Measurements from ENCODE around the gene GOLGA6D.
"Not testable (repeated sequence)": the region's sequence is repeated elsewhere in the genome, so short reads cannot be mapped to it uniquely, and the experiment has no call there.

The GOLGA6D gene

GRCh38 chr15:75298541-75299310, 16.1 kb downstream of the GOLGA6D start:
- WGBS (ENCODE audit: extremely low coverage, insufficient coverage, low lambda C conversion rate), result no CpG with 5 or more reads among the region's 13 CpGs

GRCh38 chr15:75299311-75299688, 16.7 kb downstream of the GOLGA6D start:
- WGBS (ENCODE audit: extremely low coverage, insufficient coverage, low lambda C conversion rate), result no CpG with 5 or more reads among the region's 6 CpGs
- not testable (repeated sequence) for H3K27ac ChIP-seq (ENCODE audit: low read depth, low read length)

More at GRCh38 chr15:75298541-75299310, 16.1 kb downstream of the GOLGA6D start:
- H3K9ac ChIP-seq (ENCODE audit: low read length); H2BK5ac ChIP-seq (ENCODE audit: low read length); H3K23ac ChIP-seq (ENCODE audit: low read length); H2AK5ac ChIP-seq (ENCODE audit: low read length); H3K79me1 ChIP-seq (ENCODE audit: low read length); H3K36me3 ChIP-seq (ENCODE audit: control insufficient read depth, insufficient read depth, low read length); DNase-seq; H3K79me2 ChIP-seq (ENCODE audit: control insufficient read depth, insufficient read depth, low read length); H3K27ac ChIP-seq (ENCODE audit: low read depth, low read length); H3K4ac ChIP-seq (ENCODE audit: low read depth, low read length); H2BK120ac ChIP-seq (ENCODE audit: low read depth, low read length); H4K5ac ChIP-seq (ENCODE audit: low read length); H3K4me3 ChIP-seq (ENCODE audit: low read length); H3K4me2 ChIP-seq (ENCODE audit: low read length); H4K8ac ChIP-seq (ENCODE audit: low read depth, low read length); H3K27me3 ChIP-seq (ENCODE audit: insufficient read depth, low read length, poor library complexity); H3K56ac ChIP-seq (ENCODE audit: low read length); H3K18ac ChIP-seq (ENCODE audit: low read length); H2BK15ac ChIP-seq (replicated peaks; ENCODE audit: low read depth); H3K4me1 ChIP-seq (ENCODE audit: control insufficient read depth, low read depth, low read length): not testable (repeated sequence)

GRCh38 chr15:75300026-75300425, 17.4 kb downstream of the GOLGA6D start:
- H3K56ac ChIP-seq (ENCODE audit: low read length); H3K23ac ChIP-seq (ENCODE audit: low read length); DNase-seq; H3K79me1 ChIP-seq (ENCODE audit: low read length); H4K8ac ChIP-seq (ENCODE audit: low read depth, low read length); H3K27me3 ChIP-seq (ENCODE audit: insufficient read depth, low read length, poor library complexity); H4K5ac ChIP-seq (ENCODE audit: low read length); H3K4ac ChIP-seq (ENCODE audit: low read depth, low read length); H3K27ac ChIP-seq (ENCODE audit: low read depth, low read length); H3K4me1 ChIP-seq (ENCODE audit: control insufficient read depth, low read depth, low read length); H3K36me3 ChIP-seq (ENCODE audit: control insufficient read depth, insufficient read depth, low read length); H2AK5ac ChIP-seq (ENCODE audit: low read length); H3K18ac ChIP-seq (ENCODE audit: low read length); H3K9ac ChIP-seq (ENCODE audit: low read length); H3K4me3 ChIP-seq (ENCODE audit: low read length); H3K79me2 ChIP-seq (ENCODE audit: control insufficient read depth, insufficient read depth, low read length); H3K4me2 ChIP-seq (ENCODE audit: low read length); H2BK120ac ChIP-seq (ENCODE audit: low read depth, low read length); H2BK5ac ChIP-seq (ENCODE audit: low read length); H2BK15ac ChIP-seq (replicated peaks; ENCODE audit: low read depth): not testable (repeated sequence)
- no CpG with 5 or more reads among the region's 6 CpGs for WGBS (ENCODE audit: extremely low coverage, insufficient coverage, low lambda C conversion rate)

More at GRCh38 chr15:75299311-75299688, 16.7 kb downstream of the GOLGA6D start:
- H4K8ac ChIP-seq (ENCODE audit: low read depth, low read length); H3K9ac ChIP-seq (ENCODE audit: low read length); H3K36me3 ChIP-seq (ENCODE audit: control insufficient read depth, insufficient read depth, low read length); H3K23ac ChIP-seq (ENCODE audit: low read length); H3K56ac ChIP-seq (ENCODE audit: low read length); H3K79me2 ChIP-seq (ENCODE audit: control insufficient read depth, insufficient read depth, low read length); H2AK5ac ChIP-seq (ENCODE audit: low read length); H3K4me2 ChIP-seq (ENCODE audit: low read length); H2BK120ac ChIP-seq (ENCODE audit: low read depth, low read length); H2BK15ac ChIP-seq (replicated peaks; ENCODE audit: low read depth); DNase-seq; H4K5ac ChIP-seq (ENCODE audit: low read length); H3K18ac ChIP-seq (ENCODE audit: low read length); H3K27me3 ChIP-seq (ENCODE audit: insufficient read depth, low read length, poor library complexity); H3K79me1 ChIP-seq (ENCODE audit: low read length); H3K4ac ChIP-seq (ENCODE audit: low read depth, low read length); H3K4me3 ChIP-seq (ENCODE audit: low read length); H2BK5ac ChIP-seq (ENCODE audit: low read length); H3K4me1 ChIP-seq (ENCODE audit: control insufficient read depth, low read depth, low read length): not testable (repeated sequence)

GRCh38 chr15:75302318-75302717, 19.7 kb downstream of the GOLGA6D start:
- H2BK5ac ChIP-seq (ENCODE audit: low read length), result no peak overlapping the region
- H2AK5ac ChIP-seq (ENCODE audit: low read length), result no peak overlapping the region
- H3K9ac ChIP-seq (ENCODE audit: low read length), result no peak overlapping the region
- H3K36me3 ChIP-seq (ENCODE audit: control insufficient read depth, insufficient read depth, low read length), result no peaks in the 10 kb centered on the region
- no peak overlapping the region for H3K27ac ChIP-seq (ENCODE audit: low read depth, low read length)
- H3K56ac ChIP-seq (ENCODE audit: low read length), result no peak overlapping the region
- WGBS (ENCODE audit: extremely low coverage, insufficient coverage, low lambda C conversion rate), result no CpG with 5 or more reads among the region's 9 CpGs
- H2BK120ac ChIP-seq (ENCODE audit: low read depth, low read length), result no peak overlapping the region
- no peaks in the 10 kb centered on the region for H3K4me1 ChIP-seq (ENCODE audit: control insufficient read depth, low read depth, low read length)
- H3K27me3 ChIP-seq (ENCODE audit: insufficient read depth, low read length, poor library complexity), result no peaks in the 10 kb centered on the region
- H3K18ac ChIP-seq (ENCODE audit: low read length), result no peak overlapping the region
- no peak overlapping the region for H3K23ac ChIP-seq (ENCODE audit: low read length)
- H3K79me2 ChIP-seq (ENCODE audit: control insufficient read depth, insufficient read depth, low read length), result no peaks in the 10 kb centered on the region
- no peak overlapping the region for H3K4me2 ChIP-seq (ENCODE audit: low read length)
- H3K79me1 ChIP-seq (ENCODE audit: low read length), result no peaks in the 10 kb centered on the region
- no peak overlapping the region for H4K5ac ChIP-seq (ENCODE audit: low read length)
- H3K4ac ChIP-seq (ENCODE audit: low read depth, low read length), result no peak overlapping the region
- no peak overlapping the region for H4K8ac ChIP-seq (ENCODE audit: low read depth, low read length)
- no peak overlapping the region for H3K4me3 ChIP-seq (ENCODE audit: low read length)
- DNase-seq, result no peak
- H2BK15ac ChIP-seq (replicated peaks; ENCODE audit: low read depth), result no peak overlapping the region

- H3K4ac ChIP-seq (ENCODE audit: low read depth, low read length); H3K23ac ChIP-seq (ENCODE audit: low read length); H3K27ac ChIP-seq (ENCODE audit: low read depth, low read length); H2AK5ac ChIP-seq (ENCODE audit: low read length); H2BK120ac ChIP-seq (ENCODE audit: low read depth, low read length); H2BK5ac ChIP-seq (ENCODE audit: low read length); H4K5ac ChIP-seq (ENCODE audit: low read length); H4K8ac ChIP-seq (ENCODE audit: low read depth, low read length); H3K18ac ChIP-seq (ENCODE audit: low read length); H3K36me3 ChIP-seq (ENCODE audit: control insufficient read depth, insufficient read depth, low read length); DNase-seq; H3K4me2 ChIP-seq (ENCODE audit: low read length); H3K4me1 ChIP-seq (ENCODE audit: control insufficient read depth, low read depth, low read length); H3K79me2 ChIP-seq (ENCODE audit: control insufficient read depth, insufficient read depth, low read length); H3K56ac ChIP-seq (ENCODE audit: low read length); H3K4me3 ChIP-seq (ENCODE audit: low read length); H2BK15ac ChIP-seq (replicated peaks; ENCODE audit: low read depth); H3K9ac ChIP-seq (ENCODE audit: low read length); H3K79me1 ChIP-seq (ENCODE audit: low read length); H3K27me3 ChIP-seq (ENCODE audit: insufficient read depth, low read length, poor library complexity): not testable (repeated sequence)
- WGBS (ENCODE audit: extremely low coverage, insufficient coverage, low lambda C conversion rate), result no CpG with 5 or more reads among the region's 4 CpGs
Measured at GRCh38 chr15:75302753-75303152, 20.1 kb downstream of the GOLGA6D start.

- Histone ChIP-seq H3K79me1 (ENCODE audit: low read length) (no peaks in the 10 kb centered on the region), H2BK15ac (replicated peaks; ENCODE audit: low read depth) (no peak overlapping the region), H3K9ac (ENCODE audit: low read length) (no peak overlapping the region), H3K4me2 (ENCODE audit: low read length) (no peak overlapping the region), H4K5ac (ENCODE audit: low read length) (no peak overlapping the region), H4K8ac (ENCODE audit: low read depth, low read length) (no peak overlapping the region), H3K18ac (ENCODE audit: low read length) (no peak overlapping the region), H3K56ac (ENCODE audit: low read length) (no peak overlapping the region), H2AK5ac (ENCODE audit: low read length) (no peak overlapping the region), H3K4me1 (ENCODE audit: control insufficient read depth, low read depth, low read length) (no peaks in the 10 kb centered on the region), H3K79me2 (ENCODE audit: control insufficient read depth, insufficient read depth, low read length) (no peaks in the 10 kb centered on the region), H2BK120ac (ENCODE audit: low read depth, low read length) (no peak overlapping the region), H3K36me3 (ENCODE audit: control insufficient read depth, insufficient read depth, low read length) (no peaks in the 10 kb centered on the region), H3K4me3 (ENCODE audit: low read length) (no peak overlapping the region), H3K27me3 (ENCODE audit: insufficient read depth, low read length, poor library complexity) (no peaks in the 10 kb centered on the region), H2BK5ac (ENCODE audit: low read length) (no peak overlapping the region), H3K23ac (ENCODE audit: low read length) (no peak overlapping the region), H3K4ac (ENCODE audit: low read depth, low read length) (no peak overlapping the region), H3K27ac (ENCODE audit: low read depth, low read length) (no peak overlapping the region)
- WGBS (ENCODE audit: extremely low coverage, insufficient coverage, low lambda C conversion rate), result no CpG with 5 or more reads among the region's 3 CpGs
- DNase-seq, result no peak
Measured at GRCh38 chr15:75306188-75306587, 23.6 kb downstream of the GOLGA6D start.
